Activated CD4-positive, alpha-beta T cell treated with anti-CD3 and anti-CD28 coated beads, Interleukin-2, Interleukin-4, amounts not matched to agents 100 ng/mL and 50 ng/mL, durations not matched to agents 16 hours and 8 hours (primary cell): ENCODE measurements around the gene EPS15.
"Not testable (repeated sequence)": the region's sequence is repeated elsewhere in the genome, so short reads cannot be mapped to it uniquely, and the experiment has no call there.

Experiments used
- DNase-seq: peaks from one replicate; pipeline ENCODE4 v3.0.0-alpha.2; 2020; ENCODE audit warnings: low spot score

Gene EPS15

DNA sequence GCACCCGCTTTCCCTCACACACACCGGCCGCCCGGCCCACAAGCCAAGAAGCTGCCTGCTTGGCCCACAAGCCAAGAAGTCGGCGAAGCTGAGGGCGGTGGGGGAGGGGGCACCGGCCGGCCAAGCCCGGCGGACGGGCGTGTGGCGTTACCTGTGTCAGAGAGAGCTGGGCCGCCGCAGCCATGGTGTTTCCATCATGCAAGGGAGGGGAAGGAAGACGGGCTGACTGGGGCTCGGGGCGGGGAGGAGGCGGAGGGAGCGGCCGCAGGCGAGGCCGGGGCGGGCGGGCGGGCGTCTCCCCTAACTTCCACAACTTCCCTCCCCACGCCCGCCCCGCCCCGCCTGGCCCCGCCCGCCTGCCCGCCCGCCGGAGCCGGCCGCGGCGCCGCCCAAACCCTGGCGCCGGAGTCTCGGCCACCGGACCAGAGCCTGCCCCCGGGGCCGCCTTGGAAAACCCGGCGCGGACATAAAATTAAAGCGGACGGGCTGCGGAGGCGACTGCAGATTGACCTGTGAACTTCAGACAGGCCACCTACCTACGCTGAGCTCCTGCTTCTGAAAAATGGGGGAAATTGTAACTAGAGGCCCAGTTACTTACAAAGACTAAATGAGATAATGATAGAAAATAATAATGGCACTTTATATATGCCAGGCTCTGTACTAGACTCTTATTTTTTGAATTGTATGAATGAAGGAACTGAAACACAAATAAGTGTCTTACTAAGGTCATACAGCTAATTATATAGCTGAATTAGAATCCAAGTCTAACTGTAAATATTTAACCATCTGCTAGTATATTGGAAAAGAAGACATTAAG, at the start of gene EPS15:
Gene EPS15 (minus strand): TSS at position 219 of the 817 bp plus-strand sequence. CDS start 35 bp downstream, at position 184.
- DNase-seq = peak; percentile 89

DNA sequence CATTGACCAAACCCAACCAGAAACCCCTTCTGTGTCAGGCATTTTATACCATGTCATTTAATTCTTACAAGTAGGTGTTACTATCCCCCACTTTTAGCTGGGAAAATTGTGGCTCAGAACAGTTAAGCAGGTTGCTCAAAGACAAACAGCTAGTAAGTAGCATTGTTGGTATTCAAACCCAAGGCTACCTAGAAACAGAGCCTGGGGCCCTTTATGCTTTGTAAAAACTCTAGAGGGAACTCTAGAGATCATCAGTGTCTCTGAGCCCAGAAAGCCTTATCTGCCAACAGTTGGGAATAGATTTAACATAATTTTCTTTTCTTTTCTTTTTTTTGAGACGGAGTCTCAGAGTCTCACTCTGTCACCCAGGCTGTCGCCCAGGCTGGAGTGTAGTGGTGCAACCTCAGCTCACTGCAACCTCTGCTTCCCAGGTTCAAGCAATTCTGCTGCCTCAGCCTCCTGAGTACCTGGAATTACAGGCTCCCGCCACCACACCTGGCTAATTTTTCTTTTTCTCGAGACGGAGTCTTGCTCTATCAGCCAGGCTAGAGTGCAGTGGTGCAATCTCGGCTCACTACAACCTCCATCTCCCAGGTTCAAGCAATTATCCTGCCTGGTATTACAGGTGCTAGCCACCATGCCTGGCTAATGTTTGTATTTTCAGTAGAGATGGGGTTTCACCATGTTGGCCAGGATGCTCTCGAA, 49.3 kb upstream of the EPS15 start:
- no peak for DNase-seq

DNA sequence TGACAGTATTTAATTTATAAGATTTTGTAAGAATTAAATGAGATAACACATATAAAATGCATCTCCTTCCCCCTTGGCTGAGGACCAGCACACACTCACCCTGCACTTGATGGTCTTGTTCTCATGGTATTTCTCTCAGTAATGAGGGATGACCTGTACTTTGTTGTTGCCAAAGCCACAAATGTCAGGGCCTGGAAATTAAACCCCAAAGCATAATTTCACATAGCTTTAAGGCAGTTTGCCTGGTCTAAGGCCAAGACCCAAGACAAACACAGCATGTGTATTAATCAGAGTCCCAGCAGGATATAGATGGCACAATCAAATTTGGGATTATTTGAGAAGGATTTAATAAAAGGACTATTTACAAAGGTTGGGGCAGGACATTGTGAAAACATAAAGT, 48.6 kb upstream of the EPS15 start:
- DNase-seq = no peak

DNA sequence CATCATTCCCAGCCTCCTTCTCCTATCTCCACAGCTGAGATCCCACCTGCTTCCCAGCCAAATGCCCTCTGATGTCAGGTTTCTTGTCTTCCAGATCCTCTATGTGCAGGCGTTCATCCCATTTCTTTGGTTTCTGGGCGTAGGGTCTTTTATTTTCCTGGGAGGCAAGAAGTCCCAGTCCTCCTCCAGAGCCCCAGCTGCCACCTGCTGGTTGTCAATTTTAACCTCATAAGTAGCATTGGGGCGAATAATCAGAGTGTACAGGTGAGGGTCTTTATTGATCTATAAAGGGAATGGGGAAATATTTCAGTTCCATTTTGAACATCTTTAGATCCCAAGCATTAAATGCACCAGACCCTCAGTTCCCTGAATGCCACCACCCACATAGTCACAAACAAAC, 47.2 kb upstream of the EPS15 start:
- DNase-seq = no peak

DNA sequence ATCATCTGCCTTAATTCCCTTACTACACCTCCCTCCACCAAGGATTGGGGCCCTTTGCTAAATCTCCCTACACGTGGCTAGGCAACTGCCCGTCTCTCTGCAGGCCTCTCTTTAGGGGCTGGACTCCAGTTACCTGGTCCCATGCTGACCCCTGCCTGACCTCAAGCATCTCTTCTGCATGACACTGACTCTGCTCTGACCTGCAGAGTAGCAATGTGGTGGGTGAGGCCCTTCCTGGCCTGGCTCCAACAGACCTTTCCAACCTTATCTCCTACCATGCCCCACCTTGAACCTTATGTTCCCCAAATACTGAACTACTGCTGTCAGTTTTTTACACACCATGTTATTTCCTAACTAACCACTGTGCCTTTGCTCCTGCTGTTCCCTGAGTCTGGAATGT, 45.9 kb upstream of the EPS15 start:
- no peak for DNase-seq

DNA sequence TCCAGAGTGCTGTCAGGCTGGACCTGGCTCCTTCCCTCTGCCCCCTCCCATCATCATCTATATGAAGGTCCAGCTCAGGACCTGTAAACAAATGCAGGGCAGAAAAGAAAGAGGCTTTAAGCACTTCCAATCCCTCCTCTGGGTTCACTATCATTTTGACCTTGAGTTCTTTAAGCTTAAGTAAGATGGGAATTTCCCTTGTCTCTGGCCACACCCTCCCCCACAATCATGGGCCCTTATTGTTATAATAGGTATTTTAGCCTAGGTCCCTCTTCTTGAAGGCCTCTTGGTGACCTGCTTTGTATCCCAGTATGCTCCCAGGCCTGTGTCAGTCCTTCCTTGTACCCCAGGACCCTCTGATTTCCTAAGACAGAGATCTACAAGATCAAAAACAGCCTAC, 45.1 kb upstream of the EPS15 start:
- peak; percentile 66 for DNase-seq

DNA sequence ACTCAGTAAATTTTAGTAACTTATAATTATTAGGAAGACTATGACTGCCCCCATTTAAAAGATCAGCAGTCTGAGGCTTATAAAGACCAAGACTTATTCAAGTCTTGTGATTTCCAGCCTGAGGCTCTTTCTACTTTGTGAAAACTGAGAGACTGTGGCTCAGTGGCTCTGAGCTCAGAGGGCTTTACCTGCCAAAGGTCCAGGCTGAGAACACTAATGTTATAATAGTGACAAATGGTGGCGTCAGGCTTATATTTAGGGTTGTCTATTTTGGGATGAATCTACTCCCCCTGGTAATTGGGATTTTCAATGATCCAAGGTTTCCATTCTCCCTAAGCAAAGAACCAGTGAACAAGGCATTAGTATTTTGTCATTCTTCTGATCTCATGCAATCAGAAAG, 42.6 kb upstream of the EPS15 start:
- no peak for DNase-seq

DNA sequence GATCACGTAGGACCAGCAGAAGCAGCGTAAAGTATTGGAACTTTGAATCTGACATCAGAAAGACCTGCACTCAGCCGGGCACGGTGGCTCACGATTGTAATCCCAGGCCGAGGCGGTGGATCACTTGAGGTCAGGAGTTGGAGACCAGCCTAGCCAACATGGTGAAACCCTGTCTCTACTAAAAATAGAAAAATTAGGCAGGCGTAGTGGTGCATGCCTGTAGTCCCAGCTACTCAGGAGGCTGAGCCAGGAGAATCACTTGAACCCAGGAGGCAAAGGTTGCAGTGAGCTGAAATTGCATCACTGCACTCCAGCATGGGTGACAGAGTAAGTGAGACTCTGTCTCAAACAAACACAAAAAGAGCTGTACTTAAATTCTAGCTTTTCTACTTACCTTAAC, 41.8 kb upstream of the EPS15 start:
- DNase-seq = not testable (repeated sequence)

DNA sequence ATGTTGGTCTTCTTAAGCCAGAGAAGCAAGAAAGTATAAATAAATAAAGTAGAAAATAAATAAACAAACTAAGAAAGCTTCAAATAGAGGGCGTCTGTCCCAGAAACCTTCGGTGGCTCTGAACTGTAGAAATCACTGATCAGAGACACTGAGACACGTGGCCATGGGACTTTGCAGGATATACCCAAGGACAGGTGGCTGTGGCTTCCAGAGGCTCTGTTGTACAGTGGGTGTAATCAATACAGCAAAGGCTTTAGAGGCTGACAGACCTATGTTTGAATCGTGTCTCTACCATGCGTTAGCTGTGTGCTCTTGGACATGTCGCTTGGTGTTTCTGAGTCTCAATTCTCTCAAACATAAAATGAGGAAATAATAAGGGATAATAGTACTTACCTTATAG, 41.0 kb upstream of the EPS15 start:
- no peak for DNase-seq

DNA sequence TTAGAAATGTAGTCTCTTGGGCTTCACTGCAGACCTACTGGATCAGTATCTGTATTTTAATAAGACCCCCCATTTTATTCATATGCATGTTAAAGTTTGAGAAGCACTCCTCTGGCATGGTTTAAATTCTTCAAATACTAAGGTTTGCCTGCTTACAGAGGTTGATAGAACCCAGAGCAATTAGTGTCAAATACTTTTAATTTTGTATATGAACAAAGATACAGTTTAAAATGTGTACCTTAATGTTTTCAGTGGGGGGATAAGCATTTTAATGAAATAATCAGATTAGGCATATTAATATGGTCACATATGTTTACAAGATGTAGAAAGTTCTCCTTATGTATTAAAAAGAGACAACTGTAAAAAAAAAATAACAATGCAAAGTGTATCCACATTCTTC, 40.4 kb upstream of the EPS15 start:
- no peak for DNase-seq

DNA sequence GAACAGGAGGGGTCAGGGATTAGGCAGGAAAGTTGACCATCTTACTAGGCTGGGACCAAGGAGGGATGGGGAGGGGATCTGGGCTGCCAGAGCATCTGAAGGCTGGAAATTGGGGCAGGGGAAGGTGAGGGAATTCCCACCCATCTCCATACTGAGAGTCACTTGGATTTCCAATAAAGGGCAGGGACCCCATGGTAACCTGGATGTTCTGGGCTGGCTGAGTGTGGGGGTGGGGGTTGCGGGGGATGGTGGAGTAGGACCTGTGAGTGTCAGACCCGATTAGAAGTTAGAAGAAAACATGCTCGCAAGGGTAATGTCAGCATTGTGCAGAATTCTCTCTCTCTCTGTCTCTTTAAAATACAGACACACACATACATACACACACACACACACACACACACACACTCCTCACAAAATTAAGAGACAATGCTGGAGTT, 40.0 kb upstream of the EPS15 start:
- no peak for DNase-seq

DNA sequence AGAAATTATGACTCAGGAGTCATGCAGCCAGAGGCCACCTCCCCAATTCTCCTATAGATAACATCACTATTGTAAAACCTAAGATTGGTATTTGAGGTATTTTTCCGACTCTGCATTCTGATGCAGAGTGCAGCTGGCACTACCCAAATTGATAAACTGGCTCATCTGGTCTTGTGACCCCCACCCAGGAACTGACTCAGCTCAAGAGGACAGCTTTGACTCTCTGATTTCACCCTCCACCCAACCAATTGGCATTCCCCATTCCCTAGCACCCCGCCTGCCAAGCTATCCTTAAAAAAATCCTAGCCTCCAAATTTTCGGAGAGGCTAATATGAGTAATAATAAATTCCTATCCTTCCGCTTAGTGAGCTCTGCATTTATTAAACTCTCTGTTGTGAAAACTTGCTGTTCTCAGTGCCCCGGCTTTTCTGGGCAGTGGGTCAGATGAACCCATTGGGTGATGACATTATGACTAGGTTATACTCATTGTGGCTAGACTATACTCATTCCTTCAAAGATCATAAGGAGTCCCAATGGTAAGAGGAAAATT, 39.4 kb upstream of the EPS15 start:
- DNase-seq = peak; percentile 89

DNA sequence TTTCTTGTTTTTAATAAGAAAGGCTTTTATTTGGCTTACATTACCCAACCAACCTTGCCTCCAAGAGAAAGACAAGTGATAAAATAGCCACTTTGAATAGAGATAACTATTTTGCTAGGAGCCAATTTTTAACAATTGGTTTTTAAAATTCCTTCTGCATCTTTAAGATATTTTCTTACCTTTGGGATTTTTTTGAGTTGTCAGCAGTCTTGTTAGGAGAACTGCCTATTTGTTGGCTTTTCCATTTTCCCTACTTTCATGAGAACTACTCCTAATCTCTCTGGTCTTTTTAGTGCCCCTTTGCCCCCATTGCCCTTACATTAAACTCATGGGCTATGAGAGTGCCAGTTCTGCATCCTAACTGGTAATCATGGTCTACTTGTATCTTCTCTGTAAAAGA, 38.1 kb upstream of the EPS15 start:
- no peak for DNase-seq

DNA sequence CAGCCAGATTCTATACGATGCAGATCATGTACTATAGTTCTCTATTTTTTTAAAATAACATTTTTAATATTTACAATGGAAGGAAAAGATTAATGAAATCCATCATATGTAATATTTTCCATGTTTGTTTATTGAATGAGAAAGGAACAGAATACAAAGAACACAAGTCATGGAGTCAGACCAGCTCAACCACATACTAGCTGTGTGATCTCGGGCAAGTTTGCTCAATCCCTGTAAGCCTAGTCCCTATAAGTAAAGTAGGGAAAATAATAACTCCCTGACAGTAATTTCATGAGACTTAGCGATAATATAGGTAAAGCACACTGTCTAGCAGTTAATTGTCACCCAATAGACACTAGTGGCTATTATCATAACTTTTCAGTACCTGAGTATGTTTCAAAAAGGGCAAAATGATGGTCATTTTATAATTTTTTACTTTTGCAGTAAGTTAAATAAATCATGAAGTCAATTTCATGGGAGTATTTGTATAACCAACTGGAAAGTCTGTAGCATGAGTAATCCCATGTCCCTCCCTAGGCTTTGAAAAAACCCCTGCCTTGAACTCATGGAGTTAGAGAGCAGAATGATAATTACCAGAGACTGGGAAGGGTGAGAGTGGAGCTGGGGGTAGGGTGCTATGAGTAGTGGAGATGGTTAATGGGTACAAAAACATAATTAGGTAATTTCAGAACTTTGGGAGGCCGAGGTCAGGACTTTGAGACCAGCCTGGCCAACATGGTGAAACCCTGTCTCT, 37.0 kb upstream of the EPS15 start:
- DNase-seq = no peak

DNA sequence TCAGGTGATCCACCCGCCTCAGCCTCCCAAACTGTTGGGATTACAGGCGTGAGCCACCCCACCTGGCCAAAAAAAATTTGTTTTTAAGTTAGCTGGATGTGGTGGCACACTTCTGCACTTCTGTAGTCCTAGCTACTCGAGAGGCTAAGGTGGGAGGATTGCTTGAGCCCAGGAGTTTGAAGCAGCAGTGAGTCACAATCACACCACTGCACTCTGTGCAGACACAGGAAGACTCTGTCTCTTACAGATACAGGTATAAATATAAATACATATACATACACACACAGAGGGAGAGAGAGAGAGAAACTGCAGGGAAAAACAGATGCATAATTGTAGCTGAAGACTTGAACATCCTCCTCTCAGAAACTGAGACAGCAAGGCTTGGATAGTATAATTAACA, 34.8 kb upstream of the EPS15 start:
- no peak for DNase-seq

DNA sequence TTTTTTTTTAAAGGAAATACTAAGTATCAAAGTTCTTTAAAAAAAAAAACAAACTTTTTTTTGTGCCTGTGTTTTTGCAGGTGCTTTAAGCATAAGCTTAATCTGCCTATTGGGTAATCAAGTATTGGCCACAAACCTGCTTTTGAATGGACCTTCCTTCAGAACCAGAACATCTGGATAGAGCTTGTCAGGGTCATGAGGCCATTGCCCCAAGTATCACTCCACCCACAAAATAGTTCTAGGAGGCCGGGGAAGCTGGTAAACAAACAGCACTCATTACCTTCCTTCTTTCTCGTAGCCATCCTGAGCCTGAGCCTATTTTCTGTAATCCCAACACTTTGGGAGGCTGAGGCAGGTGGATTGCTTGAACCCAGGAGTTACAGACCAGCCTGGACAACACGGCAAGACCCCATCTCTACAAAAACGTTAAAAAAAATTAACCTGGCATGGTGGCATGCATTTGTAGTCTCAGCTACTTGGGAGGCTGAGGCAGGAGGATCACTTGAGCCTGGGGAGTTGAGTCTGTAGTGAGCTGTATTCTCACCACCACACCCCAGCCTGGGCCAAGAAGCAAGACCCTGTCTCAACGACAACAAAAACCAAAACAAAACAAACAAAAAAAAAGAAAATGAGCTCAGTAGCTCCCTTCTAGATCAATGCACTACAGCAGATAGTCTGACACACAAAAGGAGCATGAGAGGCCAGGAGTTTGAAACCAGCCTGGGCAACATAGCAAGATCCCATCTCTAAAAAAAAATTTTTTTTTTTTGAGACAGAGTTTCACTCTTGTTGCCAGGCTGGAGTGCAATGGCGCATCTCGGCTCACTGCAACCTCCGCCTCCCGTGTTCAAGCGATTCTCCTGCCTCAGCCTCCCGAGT, 34.1 kb upstream of the EPS15 start:
- no peak for DNase-seq

DNA sequence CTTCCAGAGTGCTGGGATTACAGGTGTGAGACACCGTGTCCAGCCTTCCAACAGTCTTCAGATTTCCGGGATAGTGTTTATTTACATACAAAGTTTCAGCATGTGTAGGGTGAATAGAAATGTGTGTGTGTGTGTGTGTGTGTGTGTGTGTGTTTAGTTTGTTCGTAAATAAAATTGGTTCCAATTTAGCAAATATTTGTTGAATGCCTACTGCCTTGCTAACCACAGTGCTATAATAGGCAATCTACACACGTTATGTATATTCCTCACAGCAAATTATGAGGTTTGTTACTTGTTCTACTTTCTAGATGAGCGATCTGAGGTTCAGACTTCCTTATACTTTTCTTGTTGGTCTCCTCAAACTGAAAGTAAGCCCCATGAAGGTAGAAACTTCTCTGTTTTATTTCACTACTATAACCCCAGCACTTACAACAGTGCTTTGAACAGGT, 32.8 kb upstream of the EPS15 start:
- DNase-seq = peak; percentile 61

DNA sequence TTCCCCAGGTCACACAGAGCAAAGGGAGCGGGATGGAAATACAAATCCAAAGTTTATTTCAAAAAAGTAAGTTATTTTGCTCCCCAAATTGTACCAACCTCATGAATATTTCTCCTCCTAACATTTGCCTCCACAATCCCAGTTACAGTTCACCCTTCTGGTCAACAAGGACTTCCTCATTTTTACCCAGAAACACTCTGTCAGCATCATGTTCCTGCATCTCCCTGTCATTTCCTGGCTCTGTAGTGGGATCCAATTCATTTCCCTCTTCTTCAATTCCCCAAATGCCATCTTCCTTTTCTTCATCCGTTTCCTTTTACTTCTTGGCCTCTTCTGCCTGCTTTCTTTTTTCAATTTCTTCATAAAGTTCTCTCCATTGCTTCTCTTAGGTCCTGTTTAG, 32.0 kb upstream of the EPS15 start:
- DNase-seq = no peak

DNA sequence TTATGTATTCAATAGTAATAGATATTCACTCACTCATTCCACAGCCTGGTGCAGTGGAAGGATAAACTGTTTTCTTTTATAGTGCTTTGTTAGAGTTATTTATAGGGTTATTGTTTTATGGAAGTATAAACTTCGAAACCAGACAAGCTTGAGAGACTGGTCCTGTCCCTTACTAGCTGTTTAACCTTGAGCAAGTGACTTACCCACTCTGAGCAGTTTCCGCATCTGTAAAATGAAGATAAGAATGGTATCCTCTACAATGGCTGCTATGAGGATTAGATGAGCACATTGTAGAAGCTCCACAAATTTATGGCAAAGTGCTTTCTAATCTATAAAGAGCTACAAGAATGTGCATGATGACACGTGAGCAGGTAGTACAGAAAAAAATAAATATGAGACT, 30.8 kb upstream of the EPS15 start:
- DNase-seq = no peak

DNA sequence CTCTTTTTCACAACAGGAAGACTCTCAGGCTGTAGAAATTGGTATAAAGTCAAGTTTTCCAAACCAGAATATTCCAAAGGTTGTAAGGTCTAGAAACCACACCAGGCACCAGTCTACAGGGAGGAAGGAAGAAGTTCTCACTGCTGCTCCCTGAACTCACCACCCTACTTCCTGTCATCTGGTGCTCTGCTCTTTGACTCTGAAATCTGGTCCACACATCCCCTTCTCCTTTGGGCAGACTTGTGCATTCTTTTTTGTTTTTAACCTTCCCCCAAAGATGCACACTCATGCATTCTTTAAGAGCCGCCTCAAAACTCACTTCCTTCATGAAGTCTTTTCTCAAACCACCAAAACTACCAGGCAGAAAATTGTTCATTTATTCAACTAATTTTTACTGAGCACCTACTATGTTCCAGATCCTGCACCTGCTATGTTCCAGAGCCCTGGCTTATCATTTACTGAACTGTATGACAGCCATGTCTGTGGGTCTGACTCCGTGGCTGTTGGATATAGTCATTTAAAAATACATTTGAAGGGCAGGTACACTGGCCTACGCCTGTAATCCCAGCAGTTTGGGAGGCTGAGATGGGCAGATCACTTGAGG, 30.1 kb upstream of the EPS15 start:
- DNase-seq = no peak

DNA sequence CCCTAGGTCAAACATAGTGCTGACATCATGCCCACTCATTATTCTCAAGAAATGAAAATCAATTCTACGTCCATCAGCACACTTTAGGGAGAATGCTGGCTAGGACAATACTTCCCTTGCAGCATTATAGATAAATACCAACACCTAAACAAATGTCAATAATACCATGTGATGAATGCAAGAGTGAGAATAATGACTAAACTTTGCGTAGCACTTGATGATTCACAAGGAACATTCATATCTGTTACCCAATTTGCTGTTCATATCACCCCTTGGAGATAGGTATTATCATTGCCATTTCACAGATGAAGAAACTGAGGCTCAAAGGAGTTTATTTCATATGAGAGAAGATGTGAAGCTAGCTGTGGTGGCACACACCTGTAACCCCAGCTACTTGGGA, 24.8 kb upstream of the EPS15 start:
- no peak for DNase-seq
